ENCODE measurements around the gene FBXL7. TPM values are rescaled to one million over a fixed set of nuclear protein-coding genes. Genes with fewer than 3 reads are reported as not detected.

The FBXL7 gene
- total RNA-seq, 4 donors from 2014 or later = 5.7 to 47.4 (median 6.3) TPM

- no peak for DNase-seq
- H3K4me1 ChIP-seq = no peaks in the 10 kb centered on the region
- H3K27ac ChIP-seq = no peak overlapping the region
- no peak for TF ChIP-seq POLR2AphosphoS5 (IDR thresholded peaks at IDR 0.05)
- no peak for TF ChIP-seq EP300 (IDR thresholded peaks at IDR 0.05; ENCODE audit: low read depth)
- TF ChIP-seq CTCF (IDR thresholded peaks at IDR 0.05) = no peak
- no peak for TF ChIP-seq POLR2A (IDR thresholded peaks at IDR 0.05)
- no peak overlapping the region for H3K4me3 ChIP-seq
- H3K36me3 ChIP-seq = no peaks in the 10 kb centered on the region
- no peaks in the 10 kb centered on the region for H3K27me3 ChIP-seq
- intact Hi-C loops (cut with DNase I; ENCODE audit: low total_unique reads) = no loop called here
- no peaks in the 10 kb centered on the region for H3K9me3 ChIP-seq
- 81 to 95% methylated on average over 2 of the region's 2 CpGs for WGBS, 2 donors (ENCODE audit: low coverage in 1 of 2)
- in situ Hi-C loops (cut with MboI; ENCODE audit: low pct_ligation_motif_present in 1 of 4, low pct_unique_long_range_greater_than_20kb in 1 of 4, low sequenced_read_pairs in 3 of 4) = no loop called here
These were observed 480.9 kb downstream of the FBXL7 start for GRCh38 chr5:15980835-15981234.

GRCh38 chr5:15983392-15983791, 483.4 kb downstream of the FBXL7 start:
- no peak for DNase-seq
- Histone ChIP-seq H3K4me3 (no peak overlapping the region), H3K36me3 (no peaks in the 10 kb centered on the region), H3K9me3 (no peaks in the 10 kb centered on the region), H3K27ac (no peak overlapping the region), H3K4me1 (no peaks in the 10 kb centered on the region), H3K27me3 (no peaks in the 10 kb centered on the region)
- intact Hi-C loops (cut with DNase I; ENCODE audit: low total_unique reads) (no loop called here), in situ Hi-C loops (cut with MboI; ENCODE audit: low pct_ligation_motif_present in 1 of 4, low pct_unique_long_range_greater_than_20kb in 1 of 4, low sequenced_read_pairs in 3 of 4) (no loop called here)
- no peak for TF ChIP-seq CTCF (IDR thresholded peaks at IDR 0.05)
- TF ChIP-seq EP300 (IDR thresholded peaks at IDR 0.05; ENCODE audit: low read depth) = no peak
- no peak for TF ChIP-seq POLR2AphosphoS5 (IDR thresholded peaks at IDR 0.05)
- no peak for TF ChIP-seq POLR2A (IDR thresholded peaks at IDR 0.05)
- WGBS, 2 donors (ENCODE audit: low coverage in 1 of 2) = 26 to 33% methylated on average over 1 of the region's 1 CpG

Small RNA genes within 50 kb of the gene (small RNA-seq; reads per million reads assigned to genes)
- 7.0 to 39.0 (median 24.0) reads per million in 4 donors for gene MIR887

All from transverse colon (tissue), 4 donors.